Mesenchymal stem cell (in vitro differentiated cells and primary cell): ENCODE data around the gene TWF2.
A peak's percentile ranks its signal among the peaks of the same experiment; 100 is the strongest.

Experiments
- DNase-seq: peaks from one replicate; pipeline ENCODE4 v3.0.0-alpha.2; 2013
- H2AFZ ChIP-seq: one replicate; pipeline ENCODE4 v1.6.1; 2013; ENCODE audit warnings: low read depth, mild to moderate bottlenecking, control low read depth, inconsistent platforms, low read length, moderate library complexity
- H2AK5ac ChIP-seq: 2 replicates; pipeline ENCODE4 v1.6.1; 2013; ENCODE audit warnings: low read length, moderate library complexity, mild to moderate bottlenecking, inconsistent platforms; ENCODE audit not compliant: severe bottlenecking
- H2BK120ac ChIP-seq: one replicate; pipeline ENCODE4 v1.6.1; 2013; ENCODE audit warnings: low read depth, mild to moderate bottlenecking, inconsistent platforms, low read length, moderate library complexity
- H2BK12ac ChIP-seq, 2 experiments: one replicate each; pipeline ENCODE4 v1.6.1; 2013; ENCODE audit warnings: inconsistent platforms in 2 of 2, low read length in 2 of 2, mild to moderate bottlenecking in 2 of 2, moderate library complexity in 2 of 2, control low read depth in 1 of 2
- H2BK15ac ChIP-seq: one replicate; pipeline ENCODE4 v1.6.1; 2013; ENCODE audit warnings: mild to moderate bottlenecking, low read depth, inconsistent platforms; ENCODE audit not compliant: poor library complexity, severe bottlenecking
- H2BK5ac ChIP-seq: 2 replicates; pipeline ENCODE4 v1.6.1; 2013; ENCODE audit warnings: low read depth, mild to moderate bottlenecking, low read length, control low read depth, inconsistent platforms; ENCODE audit not compliant: poor library complexity, severe bottlenecking
- H3K14ac ChIP-seq, 2 experiments: one replicate each; pipeline ENCODE4 v1.6.1; 2013; ENCODE audit warnings: inconsistent platforms in 2 of 2, low read length in 2 of 2, control low read depth in 1 of 2, mild to moderate bottlenecking in 1 of 2, moderate library complexity in 1 of 2
- H3K18ac ChIP-seq, 2 experiments: one replicate each; pipeline ENCODE4 v1.6.1; 2013; ENCODE audit warnings: inconsistent platforms in 2 of 2, low read length in 2 of 2, control low read depth in 1 of 2, low read depth in 1 of 2, mild to moderate bottlenecking in 1 of 2
- H3K23ac ChIP-seq, 2 experiments: one replicate each; pipeline ENCODE4 v1.6.1; 2013; ENCODE audit warnings: inconsistent platforms in 2 of 2, low read length in 2 of 2, mild to moderate bottlenecking in 2 of 2, moderate library complexity in 2 of 2, control low read depth in 1 of 2
- H3K27ac ChIP-seq: 2 replicates; pipeline ENCODE4 v1.5.1; 2013; ENCODE audit warnings: mild to moderate bottlenecking, moderate library complexity, low read length, control low read depth, inconsistent platforms; ENCODE audit not compliant: poor library complexity, severe bottlenecking
- H3K27me3 ChIP-seq, 2 experiments: 2 replicates each; pipeline versions ENCODE4 v1.6.1 to v1.7.0; 2013; ENCODE audit warnings: low read length in 2 of 2, mild to moderate bottlenecking in 2 of 2, moderate library complexity in 2 of 2, control low read depth in 1 of 2, inconsistent platforms in 1 of 2; ENCODE audit not compliant: control insufficient read depth in 1 of 2, insufficient read depth in 1 of 2
- H3K36me3 ChIP-seq, 2 experiments: 2 replicates each; pipeline versions ENCODE4 v1.6.1 to v1.7.0; 2013; ENCODE audit warnings: low read length in 2 of 2, control low read depth in 1 of 2, inconsistent platforms in 1 of 2, low read depth in 1 of 2, mild to moderate bottlenecking in 1 of 2; ENCODE audit not compliant: insufficient read depth in 2 of 2, control insufficient read depth in 1 of 2
- H3K4ac ChIP-seq, 2 experiments: one replicate each; pipeline ENCODE4 v1.6.1; 2013; ENCODE audit warnings: inconsistent platforms in 2 of 2, low read length in 2 of 2, mild to moderate bottlenecking in 2 of 2, moderate library complexity in 2 of 2, control low read depth in 1 of 2, low read depth in 1 of 2
- H3K4me1 ChIP-seq: 2 replicates; pipeline ENCODE4 v1.6.1; 2013; ENCODE audit warnings: low read depth, low read length, control low read depth; ENCODE audit not compliant: control insufficient read depth, insufficient read depth
- H3K4me2 ChIP-seq: 2 replicates; pipeline ENCODE4 v1.6.1; 2013; ENCODE audit warnings: low read length, mild to moderate bottlenecking, inconsistent platforms; ENCODE audit not compliant: poor library complexity, severe bottlenecking
- H3K4me3 ChIP-seq, 2 experiments: 2 replicates each; pipeline versions ENCODE4 v1.5.1 to v1.7.0; 2013; ENCODE audit warnings: low read length in 2 of 2, mild to moderate bottlenecking in 2 of 2, control low read depth in 1 of 2, low read depth in 1 of 2; ENCODE audit not compliant: insufficient read depth in 1 of 2
- H3K79me1 ChIP-seq: replicated peaks from 2 replicates; pipeline ENCODE4 v1.6.1; 2013; ENCODE audit warnings: mild to moderate bottlenecking, control low read depth, low read length, inconsistent platforms; ENCODE audit not compliant: poor library complexity, severe bottlenecking
- H3K9ac ChIP-seq: 2 replicates; pipeline ENCODE4 v1.7.0; 2013; ENCODE audit warnings: mild to moderate bottlenecking, low read length, moderate library complexity
- H3K9me3 ChIP-seq: 2 replicates; pipeline ENCODE4 v1.7.0; 2013; ENCODE audit warnings: mild to moderate bottlenecking, low read length; ENCODE audit not compliant: control insufficient read depth
- H4K8ac ChIP-seq: one replicate; pipeline ENCODE4 v1.6.1; 2013; ENCODE audit warnings: inconsistent platforms, mild to moderate bottlenecking, low read length, moderate library complexity
- H4K91ac ChIP-seq: one replicate; pipeline ENCODE4 v1.6.1; 2013; ENCODE audit warnings: mild to moderate bottlenecking, low read length, inconsistent platforms
- WGBS: methylation state at CpG from one replicate; pipeline ENCODE4 v1.1.7; 2013; ENCODE audit warnings: mixed read lengths; 5-methylcytosine and 5-hydroxymethylcytosine counted together

TWF2 gene

GRCh38 chr3:52269776-52270175, 30.8 kb upstream of the TWF2 start:
- Histone ChIP-seq H2BK120ac (no peak overlapping the region), H3K14ac (no peak overlapping the region), H3K4me3 (no peak overlapping the region), H3K4me2 (no peak overlapping the region), H2BK12ac (no peak overlapping the region), H2AFZ (no peak overlapping the region), H3K23ac (no peak overlapping the region), H3K79me1 (peaks cover 4% of the 10 kb centered on the region), H3K9ac (no peak overlapping the region), H3K27me3 (no peaks in the 10 kb centered on the region), H3K4me1 (peaks cover 10% of the 10 kb centered on the region), H4K8ac (no peak overlapping the region), H3K9me3 (no peaks in the 10 kb centered on the region), H3K18ac (no peak overlapping the region), H4K91ac (no peak overlapping the region), H3K36me3 (peaks cover 33 to 74% of the 10 kb centered on the region in 2 experiments), H2BK15ac (no peak overlapping the region), H2BK5ac (no peak overlapping the region), H3K4ac (no peak overlapping the region), H2AK5ac (no peak overlapping the region), H3K27ac (no peak overlapping the region)
- 96% methylated on average over 1 of the region's 3 CpGs for WGBS
- DNase-seq: no peak

GRCh38 chr3:52268036-52268435, 29.1 kb upstream of the TWF2 start:
- peak overlapping the region; percentile 6 for H3K4me2 ChIP-seq
- H3K23ac ChIP-seq: peak overlapping the region in 1 of 2 experiments; percentile 59
- H3K4me3 ChIP-seq: no peak overlapping the region
- no peak overlapping the region for H2BK120ac ChIP-seq
- peak overlapping the region; percentile 48 for H3K27ac ChIP-seq
- H3K14ac ChIP-seq: no peak overlapping the region
- H3K4ac ChIP-seq: no peak overlapping the region
- peaks cover 6% of the 10 kb centered on the region for H3K4me1 ChIP-seq
- H3K27me3 ChIP-seq: no peaks in the 10 kb centered on the region
- no peak overlapping the region for H2BK12ac ChIP-seq
- H3K18ac ChIP-seq: no peak overlapping the region
- H2AFZ ChIP-seq: no peak overlapping the region
- H3K9me3 ChIP-seq: no peaks in the 10 kb centered on the region
- H3K79me1 ChIP-seq: peaks cover 6% of the 10 kb centered on the region
- 96% methylated on average over 7 of the region's 7 CpGs for WGBS
- peak overlapping the region; percentile 74 for H2AK5ac ChIP-seq
- no peak overlapping the region for H2BK5ac ChIP-seq
- H4K91ac ChIP-seq: peak overlapping the region; percentile 18
- peak overlapping the region; percentile 19 for H4K8ac ChIP-seq
- H2BK15ac ChIP-seq: no peak overlapping the region
- H3K36me3 ChIP-seq: peaks cover 31 to 84% of the 10 kb centered on the region in 2 experiments
- H3K9ac ChIP-seq: no peak overlapping the region
- DNase-seq: no peak

GRCh38 chr3:52265387-52265786, 26.4 kb upstream of the TWF2 start:
- H3K9me3 ChIP-seq: no peaks in the 10 kb centered on the region
- H3K18ac ChIP-seq: no peak overlapping the region
- H2BK15ac ChIP-seq: no peak overlapping the region
- H3K4me1 ChIP-seq: peaks cover 5% of the 10 kb centered on the region
- H3K4ac ChIP-seq: no peak overlapping the region
- H2AFZ ChIP-seq: no peak overlapping the region
- H3K36me3 ChIP-seq: peaks cover 41 to 94% of the 10 kb centered on the region in 2 experiments
- no peak overlapping the region for H3K4me3 ChIP-seq
- peaks cover 11% of the 10 kb centered on the region for H3K79me1 ChIP-seq
- H3K27me3 ChIP-seq: no peaks in the 10 kb centered on the region
- no peak overlapping the region for H3K4me2 ChIP-seq
- no peak overlapping the region for H2BK12ac ChIP-seq
- 98% methylated on average over 6 of the region's 6 CpGs for WGBS
- no peak for DNase-seq
- H3K9ac ChIP-seq: no peak overlapping the region
- H4K91ac ChIP-seq: no peak overlapping the region
- no peak overlapping the region for H2BK5ac ChIP-seq
- H3K23ac ChIP-seq: no peak overlapping the region
- H2AK5ac ChIP-seq: no peak overlapping the region
- H3K27ac ChIP-seq: no peak overlapping the region
- H3K14ac ChIP-seq: no peak overlapping the region
- H2BK120ac ChIP-seq: no peak overlapping the region
- H4K8ac ChIP-seq: no peak overlapping the region

GRCh38 chr3:52262447-52262846, 23.5 kb upstream of the TWF2 start:
- no peak overlapping the region for H4K8ac ChIP-seq
- no peak overlapping the region for H4K91ac ChIP-seq
- no peak overlapping the region for H3K4ac ChIP-seq
- no peak overlapping the region for H2BK5ac ChIP-seq
- H3K14ac ChIP-seq: no peak overlapping the region
- H2AK5ac ChIP-seq: peak overlapping the region; percentile 51
- no peaks in the 10 kb centered on the region for H3K27me3 ChIP-seq
- H3K9me3 ChIP-seq: no peaks in the 10 kb centered on the region
- DNase-seq: no peak
- peaks cover 42 to 98% of the 10 kb centered on the region in 2 experiments for H3K36me3 ChIP-seq
- H3K18ac ChIP-seq: no peak overlapping the region
- H3K4me1 ChIP-seq: no peaks in the 10 kb centered on the region
- no peak overlapping the region for H3K4me2 ChIP-seq
- H3K9ac ChIP-seq: no peak overlapping the region
- H2BK12ac ChIP-seq: no peak overlapping the region
- no peak overlapping the region for H3K4me3 ChIP-seq
- no peak overlapping the region for H2AFZ ChIP-seq
- H3K79me1 ChIP-seq: peaks cover 13% of the 10 kb centered on the region
- H3K23ac ChIP-seq: no peak overlapping the region
- no peak overlapping the region for H3K27ac ChIP-seq
- no peak overlapping the region for H2BK15ac ChIP-seq
- H2BK120ac ChIP-seq: no peak overlapping the region
